ENCODE data around the gene TADA2B.
"Not testable (repeated sequence)": the region's sequence is repeated elsewhere in the genome, so short reads cannot be mapped to it uniquely, and the experiment has no call there.

TADA2B gene

DNA sequence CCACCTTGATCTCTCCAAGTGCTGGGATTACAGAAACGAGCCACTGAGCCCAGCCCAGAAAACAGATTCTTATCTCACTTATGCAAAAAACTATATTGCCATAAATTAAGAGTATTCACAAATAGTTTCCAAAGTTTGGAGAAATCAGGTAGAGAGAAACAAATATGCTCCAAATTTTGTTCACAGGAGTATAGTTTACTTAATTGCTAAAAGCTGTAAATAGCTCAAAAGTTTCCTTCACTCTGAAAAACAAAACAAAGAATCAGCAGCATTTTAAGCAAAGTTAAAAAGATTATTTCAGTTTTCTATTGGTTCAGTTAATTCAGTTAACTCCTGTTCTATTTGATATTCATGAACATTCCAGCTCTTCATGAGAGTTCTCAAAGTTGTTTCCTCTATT is 43.2 kb downstream of the TADA2B start:
- DNase-seq: no peak

DNA sequence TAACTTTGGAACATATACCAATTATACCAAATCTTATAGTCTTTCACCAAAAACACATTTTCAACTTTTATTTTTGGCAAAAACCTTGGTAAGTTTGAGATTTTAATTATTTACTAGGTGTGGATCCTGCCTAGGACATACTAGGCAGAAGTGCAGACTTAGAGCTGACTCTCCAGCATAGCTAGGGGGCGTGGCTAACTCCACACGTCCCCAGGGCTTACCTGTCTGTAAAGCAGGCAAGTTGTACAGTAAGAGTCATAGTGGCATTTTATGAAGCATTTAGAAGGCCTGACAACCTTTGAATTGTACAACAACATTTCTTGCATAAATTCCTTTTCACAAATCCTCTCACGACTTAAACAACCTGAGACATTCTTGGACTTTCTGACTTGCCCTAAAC is 43.9 kb downstream of the TADA2B start:
- no peak for DNase-seq

GRCh38 chr4:7089213-7089986 is 46.2 kb downstream of the TADA2B start:
- DNase-seq: no peak

GRCh38 chr4:7092026-7092425 is 48.9 kb downstream of the TADA2B start:
- no peak for DNase-seq

DNA sequence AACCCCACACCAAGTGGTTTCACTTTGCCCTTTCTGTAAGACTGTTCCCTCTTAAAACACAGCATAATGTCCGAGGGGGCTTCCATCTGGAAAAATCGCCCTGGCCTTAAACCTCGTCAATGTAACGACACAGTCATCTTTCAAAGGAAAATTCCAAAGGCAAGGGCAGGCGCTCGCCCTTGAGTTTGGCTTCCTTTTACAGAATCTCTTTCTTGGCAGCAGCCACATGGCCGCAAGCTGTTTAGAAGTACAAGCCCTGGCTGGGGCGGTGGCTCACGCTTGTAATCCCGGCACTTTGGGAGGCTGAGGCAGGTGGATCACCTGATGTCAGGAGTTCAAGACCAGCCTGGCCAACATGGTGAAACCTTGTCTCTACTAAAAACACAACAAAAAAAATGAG is 51.7 kb downstream of the TADA2B start:
- no peak for DNase-seq

- no peak for DNase-seq
Measured at GRCh38 chr4:7095611-7096155, 52.5 kb downstream of the TADA2B start.

DNA sequence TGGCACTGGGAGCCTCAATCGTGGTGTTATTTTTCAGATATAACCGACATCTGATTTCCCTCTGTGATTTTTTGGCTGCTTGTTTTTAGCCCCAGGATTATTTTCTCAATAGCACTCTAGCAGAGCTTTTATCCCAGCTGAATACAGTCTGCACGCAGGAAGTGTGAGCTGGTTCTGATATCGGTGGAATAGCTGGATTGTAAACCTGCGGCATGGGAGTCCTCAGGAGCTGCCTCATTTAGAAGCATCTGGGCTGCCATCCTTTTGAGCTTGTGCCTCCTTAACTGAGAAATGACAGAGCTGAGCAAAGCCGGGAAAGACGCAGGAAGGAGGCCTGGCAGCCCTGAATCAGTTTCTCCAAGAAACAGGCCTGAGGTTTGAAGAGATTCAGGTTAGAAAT is 53.1 kb downstream of the TADA2B start:
- DNase-seq: no peak

DNA sequence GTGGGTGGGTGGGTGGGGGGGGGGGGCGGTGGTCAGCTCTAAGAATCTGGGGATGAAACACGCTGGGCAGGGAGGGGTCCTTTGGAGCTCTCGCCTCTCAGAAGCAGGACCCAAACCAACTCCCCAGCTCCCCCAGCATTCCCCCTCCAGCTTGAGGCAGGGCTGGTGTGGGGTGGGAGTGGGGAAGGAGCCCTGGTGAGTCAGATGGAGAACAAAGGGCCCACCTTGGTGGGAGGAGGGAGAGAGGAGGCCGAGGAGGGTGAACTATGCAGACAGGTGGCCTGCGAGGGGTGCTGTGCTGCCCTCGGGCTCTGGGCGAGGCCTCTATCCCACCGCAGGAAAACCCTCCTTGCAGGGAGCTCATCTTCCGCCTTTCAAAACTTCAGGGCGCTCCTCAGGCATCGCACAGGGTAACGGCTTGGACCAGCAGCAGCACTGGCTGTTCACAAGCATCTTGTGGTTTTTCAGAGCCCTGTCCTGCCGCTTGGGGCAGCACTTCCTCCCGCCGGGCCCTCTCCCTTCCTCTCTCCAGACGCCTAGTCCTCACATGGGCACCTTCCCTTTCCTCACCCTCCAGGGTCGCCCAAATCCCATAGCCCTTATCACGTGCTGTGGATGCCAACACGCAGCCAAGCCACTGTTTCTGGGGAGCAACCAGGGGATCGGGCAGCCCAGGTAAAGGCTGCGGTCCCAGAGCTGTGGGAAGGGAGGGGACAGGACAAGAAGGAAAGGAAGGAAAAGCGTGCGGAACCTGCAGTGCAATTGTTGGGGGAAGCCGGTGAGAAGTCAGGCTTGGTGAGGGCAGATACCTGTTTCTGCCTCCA is 58.7 kb downstream of the TADA2B start:
- no peak for DNase-seq

GRCh38 chr4:7102516-7102909 is 59.3 kb downstream of the TADA2B start:
- not testable (repeated sequence) for DNase-seq

GRCh38 chr4:7103031-7103606 is 59.9 kb downstream of the TADA2B start:
- DNase-seq: no peak

GRCh38 chr4:7103607-7104365 is 60.6 kb downstream of the TADA2B start:
- no peak for DNase-seq

- no peak for DNase-seq
Measured at GRCh38 chr4:7104366-7105031, 61.3 kb downstream of the TADA2B start.

DNA sequence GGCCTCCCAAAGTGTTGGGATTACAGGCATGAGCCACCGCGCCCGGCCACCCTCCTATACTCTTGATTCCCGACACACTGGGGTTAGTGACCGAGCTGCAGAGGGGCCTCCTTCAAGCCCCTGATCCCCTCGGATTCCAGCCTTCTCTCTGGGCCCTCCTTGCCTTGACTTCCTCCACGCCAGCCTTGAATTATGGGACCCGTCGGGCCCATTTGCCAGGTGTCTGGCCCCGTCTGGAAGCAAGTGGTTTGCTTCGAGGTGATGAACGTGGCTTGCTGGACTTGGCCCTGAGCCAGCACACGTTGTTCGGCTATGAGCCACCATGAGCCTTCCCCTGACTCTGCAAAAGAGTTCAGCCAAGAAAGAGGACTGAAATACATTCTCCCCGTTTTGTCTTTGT is 62.1 kb downstream of the TADA2B start:
- no peak for DNase-seq

- no peak for DNase-seq
Measured at GRCh38 chr4:7107166-7107905, 64.2 kb downstream of the TADA2B start.
